HL-60 (cell line): ENCODE measurements around the gene RABL2A. TPM values are rescaled to one million over a fixed set of nuclear protein-coding genes. Genes with fewer than 3 reads are reported as not detected.
A peak's percentile ranks its signal among the peaks of the same experiment; 100 is the strongest.
"Not testable (repeated sequence)": the region's sequence is repeated elsewhere in the genome, so short reads cannot be mapped to it uniquely, and the experiment has no call there.

ENCODE experiments used
- DNase-seq, 2 experiments: peaks; one replicate each; pipeline ENCODE4 v3.0.0-alpha.2; 2010 to 2020; ENCODE audit warnings: low read depth in 1 of 2, low spot score in 1 of 2
- H3K27ac ChIP-seq: fragments of 250-450 bp; sonication (Bioruptor Pico); replicated peaks from 2 replicates; pipeline ENCODE4 v1.5.1; 2020; ENCODE audit warnings: mild to moderate bottlenecking, moderate library complexity
- H3K27me3 ChIP-seq: fragments of 250-450 bp; sonication (Bioruptor Pico); 2 replicates; pipeline ENCODE4 v1.5.1; 2021; ENCODE audit warnings: mild to moderate bottlenecking, moderate library complexity; ENCODE audit not compliant: insufficient read depth, poor library complexity, severe bottlenecking
- H3K4me3 ChIP-seq: replicated peaks from 2 replicates; pipeline ENCODE4 v1.5.1; 2011; ENCODE audit warnings: mild to moderate bottlenecking, control low read depth, low read length; ENCODE audit not compliant: insufficient read depth
- CTCF ChIP-seq: IDR thresholded peaks from one replicate; pipeline ENCODE4 v1.5.1; 2011; ENCODE audit warnings: low read length, control low read depth, inconsistent platforms; ENCODE audit not compliant: insufficient read depth
- GABPA ChIP-seq: IDR thresholded peaks from 2 replicates; pipeline ENCODE4 v1.6.1; 2012; ENCODE audit warnings: low read depth
- POLR2AphosphoS5 ChIP-seq: IDR thresholded peaks from 2 replicates; pipeline ENCODE4 v1.6.1; 2012; ENCODE audit warnings: low read depth
- REST ChIP-seq: IDR thresholded peaks from 2 replicates; pipeline ENCODE4 v1.6.1; 2012; ENCODE audit warnings: low read depth; ENCODE audit not compliant: insufficient replicate concordance
- SPI1 ChIP-seq: IDR thresholded peaks from 2 replicates; pipeline ENCODE4 v1.6.1; 2012; ENCODE audit warnings: low read depth, mild to moderate bottlenecking, borderline replicate concordance
- microRNA-seq: library from miRNA; unstranded; fragments of <30 nt; microRNA quantifications from one replicate; pipeline ENCODE4, GENCODE V29; 2018

Gene RABL2A

GRCh38 chr2:113685471-113685870, 58.4 kb downstream of the RABL2A start:
- H3K27ac ChIP-seq, result no peak overlapping the region
- H3K4me3 ChIP-seq, result no peak overlapping the region
- H3K27me3 ChIP-seq, result no peaks in the 10 kb centered on the region
- no peak for DNase-seq
- TF ChIP-seq CTCF (no peak), REST (no peak), GABPA (no peak), SPI1 (no peak), POLR2AphosphoS5 (no peak)

- TF ChIP-seq POLR2AphosphoS5 (no peak), REST (no peak), CTCF (no peak), GABPA (no peak), SPI1 (no peak)
- H3K27ac ChIP-seq, result no peak overlapping the region
- H3K4me3 ChIP-seq, result no peak overlapping the region
- no peak for DNase-seq
- no peaks in the 10 kb centered on the region for H3K27me3 ChIP-seq
Measured at GRCh38 chr2:113686537-113686936, 59.5 kb downstream of the RABL2A start.

- H3K27ac ChIP-seq, result peak overlapping the region; percentile 28
- peak; percentile 17 to 55 for DNase-seq
- not testable (repeated sequence) for H3K27me3 ChIP-seq, H3K4me3 ChIP-seq
- peak; percentile 45 for TF ChIP-seq SPI1
Measured at GRCh38 chr2:113690871-113691270, 63.8 kb downstream of the RABL2A start.

Small RNAs within 50 kb of the gene (microRNA-seq; reads per million reads assigned to microRNA genes)
- not detected for gene MIR1302-3
